HuH-7 (cell line): Measurements from ENCODE around the gene WAS.
"Not testable (repeated sequence)": the region's sequence is repeated elsewhere in the genome, so short reads cannot be mapped to it uniquely, and the experiment has no call there.

Source experiments
- DNase-seq: peaks from one replicate; pipeline ENCODE4 v3.0.0; 2011; ENCODE audit warnings: low spot score

Gene WAS

DNA sequence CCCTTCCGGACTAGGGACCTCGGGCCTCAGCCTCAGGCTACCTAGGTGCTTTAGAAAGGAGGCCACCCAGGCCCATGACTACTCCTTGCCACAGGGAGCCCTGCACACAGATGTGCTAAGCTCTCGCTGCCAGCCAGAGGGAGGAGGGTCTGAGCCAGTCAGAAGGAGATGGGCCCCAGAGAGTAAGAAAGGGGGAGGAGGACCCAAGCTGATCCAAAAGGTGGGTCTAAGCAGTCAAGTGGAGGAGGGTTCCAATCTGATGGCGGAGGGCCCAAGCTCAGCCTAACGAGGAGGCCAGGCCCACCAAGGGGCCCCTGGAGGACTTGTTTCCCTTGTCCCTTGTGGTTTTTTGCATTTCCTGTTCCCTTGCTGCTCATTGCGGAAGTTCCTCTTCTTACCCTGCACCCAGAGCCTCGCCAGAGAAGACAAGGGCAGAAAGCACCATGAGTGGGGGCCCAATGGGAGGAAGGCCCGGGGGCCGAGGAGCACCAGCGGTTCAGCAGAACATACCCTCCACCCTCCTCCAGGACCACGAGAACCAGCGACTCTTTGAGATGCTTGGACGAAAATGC, at the start of gene WAS:
Gene WAS, plus strand, starts transcription at position 389 of the 572 bp plus-strand sequence. Its CDS starts 55 bp downstream, at position 444.
- no peak for DNase-seq

DNA sequence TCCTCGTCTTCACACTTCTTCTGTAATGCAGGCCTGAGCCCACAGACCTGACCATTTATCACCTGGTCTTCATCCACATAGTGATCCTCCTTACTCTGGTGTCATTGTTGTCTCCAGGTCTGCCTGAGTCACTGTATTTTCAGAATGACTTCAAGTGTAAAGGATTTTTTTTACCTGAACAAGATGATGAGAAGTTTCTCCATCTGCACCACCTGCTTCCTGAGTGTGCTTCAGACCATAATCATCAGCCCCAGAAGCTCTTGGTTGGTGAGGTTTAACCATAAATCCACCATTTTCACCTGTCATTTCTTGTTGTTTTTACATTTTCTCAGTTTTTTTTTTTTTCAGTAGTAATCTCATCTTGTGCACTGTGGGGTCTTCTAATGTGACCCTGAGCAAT, 47.3 kb upstream of the WAS start:
- DNase-seq: no peak

DNA sequence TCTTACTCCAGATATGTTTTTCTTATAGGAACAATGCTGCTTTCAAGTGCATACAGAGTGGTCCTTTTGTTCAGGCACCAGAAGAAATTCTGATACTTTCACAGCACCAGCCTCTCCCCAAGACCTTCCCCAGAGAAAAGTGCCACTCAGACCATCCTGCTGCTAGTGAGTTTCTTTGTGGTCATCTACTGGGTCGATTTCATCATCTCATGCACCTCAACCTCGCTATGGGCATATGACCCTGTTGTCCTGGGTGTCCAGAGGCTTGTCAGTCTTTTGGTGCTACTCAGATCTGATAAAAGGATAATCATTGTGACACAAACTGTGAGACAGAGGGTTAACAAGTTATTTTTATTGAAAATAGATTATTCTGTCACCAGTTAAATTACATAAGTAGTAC, 46.8 kb upstream of the WAS start:
- DNase-seq: no peak

DNA sequence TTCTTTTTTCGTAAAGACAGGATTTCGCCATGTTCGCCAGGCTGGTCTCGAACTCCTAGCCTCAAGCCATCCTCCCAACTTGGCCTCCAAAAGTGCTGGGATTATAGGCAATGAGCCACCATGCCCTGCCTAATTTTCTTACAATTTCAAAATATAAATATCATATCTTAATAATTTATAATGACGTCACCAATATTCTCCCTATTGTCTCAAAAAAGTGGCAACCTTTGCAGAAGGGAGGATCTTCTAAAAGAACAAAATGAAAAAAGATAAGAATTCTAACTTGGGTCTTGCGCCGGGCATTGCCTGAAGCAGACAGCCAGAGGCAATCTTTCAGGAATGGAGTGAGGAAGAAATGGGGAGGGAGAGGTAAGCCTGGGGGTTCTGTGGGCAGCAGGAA, 37.9 kb upstream of the WAS start:
- DNase-seq: no peak

DNA sequence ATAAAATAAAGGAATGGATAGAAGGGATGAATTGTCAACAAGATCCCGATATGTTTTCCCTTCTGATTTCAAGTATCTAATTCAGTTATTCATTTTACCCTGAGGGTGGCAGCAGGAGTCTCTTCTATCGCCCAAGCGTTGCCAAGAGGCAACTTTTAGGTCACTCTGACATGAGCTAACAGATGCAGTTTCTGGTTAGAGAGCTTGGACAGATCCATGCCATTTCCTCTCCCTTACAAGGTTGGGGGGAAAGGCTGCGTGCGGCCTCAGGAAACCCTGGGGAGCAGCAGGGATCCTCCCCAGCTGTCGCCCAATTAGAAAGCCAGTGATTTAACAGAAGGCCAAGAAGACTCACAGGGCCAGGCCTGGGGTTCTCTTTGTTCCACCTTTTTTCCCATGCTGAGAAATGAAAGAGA, 35.3 kb upstream of the WAS start:
- DNase-seq: peak; percentile 58

DNA sequence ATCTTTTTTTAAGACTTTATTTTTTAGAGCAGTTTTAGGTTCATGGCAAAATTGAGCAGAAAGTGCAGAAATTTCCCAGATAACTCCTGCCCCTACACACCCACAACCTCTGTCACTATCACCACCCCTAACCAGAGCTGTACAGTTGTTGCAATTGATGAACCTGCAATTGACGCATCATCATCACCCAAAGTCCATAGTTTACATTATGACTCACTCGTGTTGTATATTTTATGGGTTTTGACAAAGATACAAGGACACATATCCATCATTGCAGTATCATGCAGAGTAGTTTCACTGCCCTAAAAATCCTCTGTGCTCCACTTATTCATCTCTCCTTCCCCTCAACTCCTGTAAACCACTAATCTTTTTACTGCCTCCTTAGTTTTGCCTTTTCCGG, 34.5 kb upstream of the WAS start:
- no peak for DNase-seq

DNA sequence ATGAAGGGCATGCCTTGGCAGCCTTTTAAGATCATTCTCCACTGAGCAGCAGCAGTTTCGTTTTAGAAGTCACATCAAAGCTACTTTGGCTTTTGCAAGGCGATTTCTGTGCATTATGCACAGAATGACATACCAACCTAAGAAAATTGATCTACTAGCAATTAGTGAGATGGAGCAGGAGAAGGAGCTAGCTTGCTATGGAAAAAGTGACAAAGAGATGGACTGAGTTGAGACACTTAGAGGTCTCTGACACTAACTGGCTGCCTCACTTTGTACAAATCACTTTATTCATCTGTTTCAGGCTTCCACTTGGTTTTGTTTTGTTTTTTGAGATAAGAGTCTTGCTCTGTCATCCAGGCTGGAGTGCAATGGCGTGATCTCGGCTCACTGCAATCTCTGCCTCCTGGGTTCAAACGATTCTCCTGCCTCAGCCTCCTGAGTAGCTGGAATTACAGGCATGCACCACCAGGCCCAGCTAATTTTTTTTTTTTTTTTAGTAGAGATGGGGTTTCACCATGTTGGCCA, 31.5 kb upstream of the WAS start:
- not testable (repeated sequence) for DNase-seq

DNA sequence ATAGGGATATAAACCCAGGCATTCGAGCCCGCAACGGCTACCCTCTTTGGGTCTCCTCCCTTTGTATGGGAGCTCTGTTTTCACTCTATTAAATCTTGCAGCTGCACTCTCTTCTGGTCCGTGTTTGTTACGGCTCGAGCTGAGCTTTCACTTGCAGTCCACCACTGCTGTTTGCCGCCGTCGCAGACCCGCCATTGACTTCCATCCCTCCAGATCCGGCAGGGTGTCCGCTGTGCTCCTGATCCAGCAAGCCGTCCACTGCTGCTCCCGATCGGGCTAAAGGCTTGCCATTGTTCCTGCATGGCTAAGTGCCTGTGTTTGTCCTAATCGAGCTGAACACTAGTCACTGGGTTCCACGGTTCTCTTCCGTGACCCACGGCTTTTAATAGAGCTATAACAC, 28.9 kb upstream of the WAS start:
- DNase-seq: not testable (repeated sequence)

DNA sequence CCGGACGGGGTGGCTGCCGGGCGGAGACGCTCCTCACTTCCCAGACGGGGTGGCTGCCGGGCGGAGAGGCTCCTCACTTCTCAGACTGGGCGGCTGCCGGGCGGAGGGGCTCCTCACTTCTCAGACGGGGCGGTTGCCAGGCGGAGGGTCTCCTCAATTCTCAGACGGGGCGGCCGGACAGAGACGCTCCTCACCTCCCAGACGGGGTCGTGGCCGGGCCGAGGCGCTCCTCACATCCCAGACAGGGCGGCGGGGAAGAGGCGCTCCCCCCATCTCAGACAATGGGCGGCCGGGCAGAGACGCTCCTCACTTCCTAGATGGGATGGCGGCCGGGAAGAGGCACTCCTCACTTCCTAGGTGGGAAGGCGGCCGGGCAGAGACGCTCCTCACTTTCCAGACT, 23.9 kb upstream of the WAS start:
- DNase-seq: not testable (repeated sequence)

DNA sequence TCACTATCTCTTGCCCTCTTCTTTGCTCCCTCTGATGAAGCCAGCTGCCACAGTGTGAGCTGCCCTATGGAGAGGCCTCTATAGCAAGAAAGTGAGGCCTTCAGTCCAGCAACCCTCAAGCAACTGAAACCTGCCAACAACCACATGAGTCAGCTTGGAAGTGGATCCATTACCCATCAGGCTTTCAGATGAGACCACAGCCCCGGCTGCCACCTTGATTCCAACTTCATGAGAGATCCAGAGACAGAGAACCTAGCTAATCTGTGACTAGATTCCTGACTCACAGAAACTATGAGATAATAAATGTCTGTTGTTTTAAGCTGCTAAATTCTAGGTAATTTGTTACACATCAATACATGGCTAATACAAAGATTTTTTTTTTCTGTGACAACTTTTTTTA, 20.4 kb upstream of the WAS start:
- DNase-seq: no peak

DNA sequence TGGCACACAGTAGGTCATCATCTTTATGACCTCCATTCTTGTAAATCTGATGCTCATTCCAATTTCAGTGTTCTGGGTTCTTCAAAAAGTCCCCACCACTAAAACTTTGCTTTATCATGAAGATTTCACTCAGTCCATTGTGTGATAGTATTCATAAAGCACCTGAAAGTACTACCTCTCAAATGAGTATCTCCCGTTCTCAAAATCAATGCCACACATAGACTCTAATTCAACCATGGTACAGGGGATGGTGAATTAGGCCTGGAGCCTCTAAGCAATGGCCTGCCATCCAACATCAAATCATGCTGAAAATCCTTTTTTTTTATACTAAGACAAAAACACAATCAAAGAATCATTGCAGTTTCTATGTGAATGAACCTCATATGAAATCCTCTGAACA, 19.4 kb upstream of the WAS start:
- DNase-seq: no peak

DNA sequence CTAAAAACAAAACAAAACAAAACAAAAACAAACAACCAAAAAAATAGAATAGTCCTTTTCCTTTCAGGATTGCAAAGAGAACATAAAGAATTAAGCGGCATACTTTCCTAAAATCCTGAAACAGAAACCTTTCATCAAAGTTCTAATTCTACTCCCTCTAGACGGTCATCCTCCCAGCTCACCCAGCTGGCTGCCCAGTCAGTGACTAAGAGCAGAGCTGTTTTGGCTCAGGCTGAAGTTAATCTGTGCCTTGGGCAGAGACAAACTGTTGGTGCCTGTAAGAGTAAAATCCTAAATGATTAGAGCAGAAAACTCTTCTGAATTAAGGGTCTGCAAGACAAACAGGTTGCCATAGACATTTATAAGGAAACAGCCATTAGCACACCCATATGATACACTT, 17.6 kb upstream of the WAS start:
- DNase-seq: no peak

DNA sequence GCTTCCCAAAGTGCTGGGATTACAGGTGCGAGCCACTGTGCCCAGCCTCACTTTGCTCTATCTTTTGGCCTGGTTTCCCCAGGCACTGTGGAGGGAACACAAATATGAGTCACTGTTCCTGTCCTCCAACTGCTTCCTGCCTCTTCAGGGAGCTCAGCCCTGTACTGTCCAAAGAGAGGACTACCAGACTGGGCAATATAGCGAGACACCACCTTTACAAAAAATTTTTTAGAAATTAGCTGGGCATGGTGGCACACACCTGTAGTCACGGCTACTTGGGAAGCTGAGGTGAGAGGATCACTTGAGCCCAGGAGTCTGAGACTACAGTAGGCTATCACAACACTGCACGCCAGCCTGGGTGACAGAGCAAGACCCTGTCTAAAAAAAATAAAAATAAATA, 16.9 kb upstream of the WAS start:
- DNase-seq: no peak

DNA sequence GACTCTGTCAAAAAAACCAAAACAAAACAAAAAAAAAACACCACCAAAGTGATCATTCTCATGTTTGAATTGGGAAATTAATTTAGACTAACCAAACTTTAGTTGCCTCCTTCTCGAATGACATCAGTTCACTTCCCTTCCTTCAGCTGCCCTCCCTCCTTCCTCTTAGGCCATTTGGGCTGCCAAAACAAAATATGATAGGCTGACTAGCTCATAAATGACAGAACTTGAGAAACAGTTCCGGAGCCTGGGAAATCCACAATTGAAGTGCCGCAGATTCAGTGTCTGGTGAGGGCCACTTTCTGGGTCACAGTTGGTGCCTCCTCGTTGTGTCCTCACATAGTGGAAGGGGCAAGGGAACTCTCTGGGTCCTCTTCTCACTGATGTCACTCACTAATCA, 16.1 kb upstream of the WAS start:
- no peak for DNase-seq

DNA sequence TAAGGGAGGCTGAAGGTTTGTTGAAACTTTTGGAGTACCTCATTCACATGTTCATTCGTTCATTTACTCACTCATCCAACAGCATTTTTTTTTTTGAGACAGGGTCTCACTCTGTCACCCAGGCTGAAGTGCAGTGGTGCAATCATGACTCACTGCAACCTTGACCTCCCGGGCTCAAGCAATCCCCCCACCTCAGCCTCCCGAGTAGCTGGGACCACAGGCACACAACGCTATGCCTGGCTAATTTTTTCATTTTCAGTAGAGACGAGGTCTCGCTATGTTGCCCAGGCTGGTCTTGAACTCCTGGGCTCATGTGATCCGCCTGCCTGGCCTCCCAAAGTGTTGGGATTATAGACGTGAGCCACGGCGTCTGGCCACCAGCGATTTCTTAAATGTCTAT, 15.4 kb upstream of the WAS start:
- not testable (repeated sequence) for DNase-seq

DNA sequence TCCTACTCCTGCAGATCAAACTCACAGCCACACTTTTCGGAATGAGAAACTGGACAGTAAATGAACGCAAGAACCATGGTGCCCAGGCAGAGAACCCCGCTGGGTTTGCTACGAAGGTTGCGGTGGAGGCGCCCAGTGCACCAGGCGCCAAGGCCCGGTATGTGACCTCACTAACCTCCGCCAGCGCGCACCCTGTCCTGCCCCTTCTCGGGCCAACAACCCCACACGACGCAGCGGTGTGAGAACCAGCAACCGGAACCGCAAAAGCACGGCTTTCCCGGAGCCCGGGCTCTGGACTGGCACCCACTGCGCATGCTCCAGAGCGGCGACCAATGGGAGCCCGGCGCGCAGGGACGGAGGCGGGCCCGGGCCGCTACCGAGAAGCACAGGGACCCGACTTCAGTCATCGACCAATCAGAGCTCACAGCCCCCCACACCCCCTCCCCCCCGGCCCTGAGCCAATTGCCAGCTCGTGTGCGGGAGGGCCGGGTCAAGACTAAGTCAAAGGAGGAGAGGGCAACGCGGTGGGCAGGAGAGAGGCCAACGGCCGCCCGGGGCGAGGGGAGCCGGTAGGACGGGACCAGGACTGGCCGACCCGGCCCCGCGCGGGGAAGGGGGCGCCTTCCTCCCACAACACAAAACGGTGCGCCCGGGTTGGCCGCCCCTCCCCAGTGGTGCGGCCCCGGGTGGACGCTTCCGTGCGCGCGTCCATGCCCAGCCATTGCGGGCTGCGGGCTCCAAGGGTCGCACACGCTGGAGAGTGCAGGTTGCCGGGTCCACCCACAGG, 7.3 kb upstream of the WAS start:
- peak; percentile 100 for DNase-seq

DNA sequence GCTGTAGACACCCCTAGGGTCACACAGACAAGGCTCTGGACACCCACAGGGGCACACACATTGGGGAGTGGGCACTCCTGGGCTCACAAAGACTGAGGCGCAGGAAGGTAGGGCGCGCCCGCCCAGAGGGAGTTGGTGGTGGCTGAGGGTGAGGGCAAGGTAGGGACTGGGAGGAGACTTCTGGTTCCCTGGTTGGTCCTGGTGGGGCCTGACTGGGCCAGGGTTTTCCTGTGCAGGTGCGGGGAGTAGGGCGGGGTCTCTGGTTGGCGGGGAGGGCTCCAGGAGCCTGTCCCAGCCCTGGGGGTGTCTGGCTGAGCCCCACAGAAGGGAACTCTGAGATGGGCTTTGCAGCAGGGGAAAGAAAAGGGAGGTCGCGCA, 6.7 kb upstream of the WAS start:
- peak; percentile 32 for DNase-seq

DNA sequence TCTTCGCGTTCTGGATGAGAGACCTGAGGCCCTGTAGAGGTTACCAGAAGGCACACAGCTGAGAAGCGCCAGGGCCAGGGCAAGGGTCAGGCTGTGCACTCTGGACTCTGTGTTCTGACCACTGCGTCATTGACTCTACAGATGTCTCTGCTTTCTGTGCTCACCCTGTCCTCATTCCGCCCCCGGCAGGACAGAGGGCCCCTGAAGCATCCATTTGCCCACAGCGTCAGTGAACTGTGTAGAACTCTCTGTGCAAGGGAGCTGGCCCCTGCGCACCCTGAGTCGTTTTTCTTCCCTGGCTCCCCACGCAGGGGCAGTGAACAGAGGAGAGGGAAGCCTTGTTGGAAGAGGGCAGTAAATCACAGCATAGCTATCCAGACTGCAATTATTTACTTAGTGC, 6.1 kb upstream of the WAS start:
- DNase-seq: peak; percentile 43

DNA sequence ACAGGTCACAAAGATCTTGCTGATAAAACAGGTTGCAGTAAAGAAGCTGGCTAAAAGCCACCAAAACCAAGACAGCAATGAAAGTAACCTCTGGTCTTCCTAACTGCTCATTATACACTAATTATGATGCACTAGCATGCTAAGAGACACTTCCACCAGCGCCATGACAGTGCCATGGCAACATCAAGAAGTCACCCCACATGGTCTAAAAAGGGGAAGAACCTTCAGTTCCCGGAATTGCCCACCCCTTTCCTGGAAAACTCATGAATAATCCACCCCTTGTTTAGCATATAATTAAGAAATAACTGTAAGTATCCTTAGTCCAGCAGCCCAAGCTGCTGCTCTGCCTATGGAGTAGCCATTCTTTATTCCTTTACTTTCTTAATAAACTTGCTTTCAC, 3.1 kb upstream of the WAS start:
- DNase-seq: not testable (repeated sequence)

DNA sequence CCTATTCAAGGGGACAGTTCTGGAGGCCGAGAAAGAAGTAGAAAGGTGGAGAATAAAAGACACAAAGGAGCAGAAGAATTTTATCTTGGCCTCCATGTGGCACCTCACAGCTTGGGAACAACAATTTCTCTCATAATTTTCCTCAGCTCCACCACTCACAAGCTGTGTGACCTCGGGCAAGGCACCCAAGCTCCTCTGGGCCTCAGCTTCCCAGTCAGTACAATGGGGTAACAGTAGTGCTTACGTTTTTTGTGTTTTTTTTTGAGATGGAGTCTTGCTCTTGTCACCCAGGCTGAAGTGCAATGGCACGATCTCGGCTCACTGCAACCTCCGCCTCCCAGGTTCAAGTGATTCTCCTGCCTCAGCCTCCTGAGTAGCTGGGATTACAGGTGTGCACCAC, 2.7 kb upstream of the WAS start:
- not testable (repeated sequence) for DNase-seq

DNA sequence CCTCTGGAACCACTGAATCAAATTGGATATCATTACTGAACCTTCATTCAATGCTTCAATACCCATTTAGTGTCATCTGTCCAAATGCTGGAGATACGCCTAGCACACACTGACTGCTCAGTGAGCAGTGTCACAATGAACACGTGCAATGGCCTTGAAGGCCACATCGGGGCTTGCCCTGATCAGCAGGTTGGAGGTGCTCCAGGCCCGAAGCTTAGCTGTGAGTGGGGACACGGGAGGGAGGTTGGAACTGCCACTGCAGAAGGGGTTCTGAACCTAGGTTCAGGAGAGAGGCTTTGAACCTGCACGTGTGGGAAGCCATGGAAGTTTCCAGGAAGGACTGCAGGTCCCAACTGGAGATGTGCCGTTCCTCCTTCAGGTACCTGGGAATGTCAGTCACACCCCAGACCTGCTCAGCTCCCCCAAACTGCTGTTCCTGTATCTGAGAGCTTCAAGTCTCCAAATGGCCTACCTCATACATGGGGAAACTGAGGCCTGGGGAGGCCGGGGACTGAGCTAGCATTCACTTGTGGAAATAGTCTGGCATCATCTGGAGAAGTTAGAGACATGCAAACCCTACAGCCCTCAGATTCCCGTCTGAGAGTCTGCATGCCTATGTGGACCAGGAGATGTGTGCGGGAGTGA, 1.9 kb upstream of the WAS start:
- no peak for DNase-seq

DNA sequence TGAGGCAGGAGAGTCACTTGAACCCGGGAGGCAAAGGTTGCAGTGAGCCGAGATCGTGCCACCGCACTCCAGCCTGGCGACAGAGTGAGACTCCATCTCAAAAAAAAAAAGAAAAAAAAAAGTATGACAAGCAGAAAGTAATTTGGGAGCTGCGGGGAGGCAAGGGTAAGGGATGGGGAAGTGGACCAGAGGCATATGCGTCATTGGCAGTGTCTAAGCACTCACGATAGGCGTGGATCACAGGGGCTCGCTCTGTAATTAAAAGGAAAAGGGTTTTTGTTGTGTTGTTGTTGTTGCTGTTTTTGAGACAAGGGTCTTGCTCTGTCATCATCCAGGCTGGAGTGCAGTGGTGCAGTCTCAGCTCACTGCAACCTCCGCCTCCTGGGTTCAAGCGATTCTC, 804 bp upstream of the WAS start:
- not testable (repeated sequence) for DNase-seq

DNA sequence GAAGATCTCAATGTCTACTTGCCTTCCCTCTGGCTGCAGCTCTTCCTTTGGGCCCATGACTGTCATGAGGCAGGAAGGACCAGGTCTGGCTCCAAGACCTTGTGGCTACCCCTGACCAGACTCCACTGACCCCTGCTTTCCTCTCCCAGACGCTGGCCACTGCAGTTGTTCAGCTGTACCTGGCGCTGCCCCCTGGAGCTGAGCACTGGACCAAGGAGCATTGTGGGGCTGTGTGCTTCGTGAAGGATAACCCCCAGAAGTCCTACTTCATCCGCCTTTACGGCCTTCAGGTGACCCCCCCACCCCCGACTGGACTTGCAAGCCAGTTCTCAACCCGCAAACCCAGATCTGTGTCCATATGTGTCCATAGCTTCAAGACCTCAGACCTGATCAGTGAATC, 535 bp downstream of the WAS start:
- no peak for DNase-seq
